ENCODE data around the gene GLI2. TPM values are rescaled to one million over a fixed set of nuclear protein-coding genes. Genes with fewer than 3 reads are reported as not detected.
A peak's percentile ranks its signal among the peaks of the same experiment; 100 is the strongest.

GLI2 gene
- total and polyA plus RNA-seq, 9 donors = 5.9 to 53.0 (median 36.3) TPM

GRCh38 chr2:120736624-120737339, 1.1 kb downstream of the GLI2 start:
- intact Hi-C loops (cut with DNase I) = loop anchor here in 3 of 4 donors (5.0 to 10.0 kb wide), 5 partner anchors 66 to 178 kb away; no protein-coding TSS in a partner anchor
- Histone ChIP-seq H3K27ac (peak overlapping the region; percentile 78 to 97), H3K4me1 (ENCODE audit: insufficient read depth) (peaks cover 26% of the 10 kb centered on the region), H3K36me3 (no peaks in the 10 kb centered on the region), H3K9me3 (no peaks in the 10 kb centered on the region), H3K4me3 (peak overlapping the region; percentile 48), H3K27me3 (no peaks in the 10 kb centered on the region)
- DNase-seq = peak; percentile 77 to 85 (median 83)
- TF ChIP-seq POLR2A (IDR thresholded peaks at IDR 0.05) (no peak), CTCF (IDR thresholded peaks at IDR 0.05) (no peak), EP300 (IDR thresholded peaks at IDR 0.05) (no peak)
- WGBS, 3 donors = 0 to 1% (median 1%) methylated on average over 45 to 48 of the region's 48 CpGs

- no peaks in the 10 kb centered on the region for H3K27me3 ChIP-seq
- H3K36me3 ChIP-seq = no peaks in the 10 kb centered on the region
- intact Hi-C loops (cut with DNase I) = loop anchor here in 3 of 4 donors (5.0 to 10.0 kb wide), 5 partner anchors 65 to 177 kb away; no protein-coding TSS in a partner anchor
- TF ChIP-seq POLR2A (IDR thresholded peaks at IDR 0.05) (no peak), CTCF (IDR thresholded peaks at IDR 0.05) (no peak), EP300 (IDR thresholded peaks at IDR 0.05) (no peak)
- H3K4me3 ChIP-seq = peak overlapping the region; percentile 48
- no peaks in the 10 kb centered on the region for H3K9me3 ChIP-seq
- DNase-seq = peak in 4 of 5 donors; percentile 27 to 65 (median 52)
- WGBS, 3 donors = 2 to 7% (median 3%) methylated on average over 37 of the region's 37 CpGs
- peaks cover 25% of the 10 kb centered on the region for H3K4me1 ChIP-seq (ENCODE audit: insufficient read depth)
- peak overlapping the region; percentile 78 to 97 for H3K27ac ChIP-seq
Measured at GRCh38 chr2:120737340-120738101, 1.9 kb downstream of the GLI2 start.

- peak overlapping the region; percentile 48 for H3K4me3 ChIP-seq
- WGBS, 3 donors = 24 to 41% (median 32%) methylated on average over 7 of the region's 7 CpGs
- no peaks in the 10 kb centered on the region for H3K27me3 ChIP-seq
- TF ChIP-seq EP300 (IDR thresholded peaks at IDR 0.05) = no peak
- TF ChIP-seq POLR2A (IDR thresholded peaks at IDR 0.05) = no peak
- no peak for TF ChIP-seq CTCF (IDR thresholded peaks at IDR 0.05)
- DNase-seq = no peak
- H3K4me1 ChIP-seq (ENCODE audit: insufficient read depth) = peaks cover 23% of the 10 kb centered on the region
- intact Hi-C loops (cut with DNase I) = loop anchor here in 3 of 4 donors (5.0 to 10.0 kb wide), 5 partner anchors 64 to 177 kb away; no protein-coding TSS in a partner anchor
- H3K9me3 ChIP-seq = no peaks in the 10 kb centered on the region
- no peaks in the 10 kb centered on the region for H3K36me3 ChIP-seq
- peak overlapping the region; percentile 78 to 97 for H3K27ac ChIP-seq
Measured at GRCh38 chr2:120738117-120738516, 2.4 kb downstream of the GLI2 start.

- Histone ChIP-seq H3K4me3 (no peak overlapping the region), H3K27ac (peak overlapping the region in 1 of 2 donors; percentile 97), H3K4me1 (ENCODE audit: insufficient read depth) (peaks cover 21% of the 10 kb centered on the region), H3K36me3 (no peaks in the 10 kb centered on the region), H3K27me3 (no peaks in the 10 kb centered on the region), H3K9me3 (no peaks in the 10 kb centered on the region)
- intact Hi-C loops (cut with DNase I) = loop anchor here in 3 of 4 donors (5.0 to 10.0 kb wide), 5 partner anchors 63 to 176 kb away; no protein-coding TSS in a partner anchor
- TF ChIP-seq POLR2A (IDR thresholded peaks at IDR 0.05) (no peak), EP300 (IDR thresholded peaks at IDR 0.05) (no peak), CTCF (IDR thresholded peaks at IDR 0.05) (no peak)
- peak in 2 of 5 donors; percentile 33 to 34 for DNase-seq
- WGBS, 3 donors = 24 to 57% (median 48%) methylated on average over 9 to 10 of the region's 10 CpGs
Measured at GRCh38 chr2:120738786-120739437, 3.2 kb downstream of the GLI2 start.

Data from ovary (tissue), 9 donors.